ENCODE measurements around the gene PTPN1.
A peak's percentile ranks its signal among the peaks of the same experiment; 100 is the strongest.

The PTPN1 gene

GRCh38 chr20:50484271-50484976 is 25.8 kb upstream of the PTPN1 start:
- Histone ChIP-seq H3K4me3 (ENCODE audit: low read depth in 1 of 2, low read length in 1 of 2) (peak overlapping the region; percentile 73 to 87), H3K27me3 (no peaks in the 10 kb centered on the region), H3K4me1 (ENCODE audit: control insufficient read depth in 1 of 2, insufficient read depth in 1 of 2, low read depth in 1 of 2, low read length in 1 of 2) (peaks cover 20 to 21% of the 10 kb centered on the region in 2 experiments), H3K27ac (peak overlapping the region; percentile 90), H3K36me3 (no peaks in the 10 kb centered on the region), H3K9me3 (no peaks in the 10 kb centered on the region)
- no peak for TF ChIP-seq CTCF (IDR thresholded peaks at IDR 0.05)

- Histone ChIP-seq H3K27ac (no peak overlapping the region), H3K36me3 (no peaks in the 10 kb centered on the region), H3K4me1 (ENCODE audit: control insufficient read depth in 1 of 2, insufficient read depth in 1 of 2, low read depth in 1 of 2, low read length in 1 of 2) (peaks cover 20 to 21% of the 10 kb centered on the region in 2 experiments), H3K27me3 (no peaks in the 10 kb centered on the region), H3K9me3 (no peaks in the 10 kb centered on the region), H3K4me3 (ENCODE audit: low read depth in 1 of 2, low read length in 1 of 2) (no peak overlapping the region)
- no peak for TF ChIP-seq CTCF (IDR thresholded peaks at IDR 0.05)
These were observed 22.8 kb upstream of the PTPN1 start for GRCh38 chr20:50487397-50487796.

GRCh38 chr20:50488236-50488806 is 21.9 kb upstream of the PTPN1 start:
- Histone ChIP-seq H3K27ac (no peak overlapping the region), H3K9me3 (no peaks in the 10 kb centered on the region), H3K27me3 (no peaks in the 10 kb centered on the region), H3K4me3 (ENCODE audit: low read depth in 1 of 2, low read length in 1 of 2) (no peak overlapping the region), H3K36me3 (no peaks in the 10 kb centered on the region), H3K4me1 (ENCODE audit: control insufficient read depth in 1 of 2, insufficient read depth in 1 of 2, low read depth in 1 of 2, low read length in 1 of 2) (peaks cover 16 to 19% of the 10 kb centered on the region in 2 experiments)
- TF ChIP-seq CTCF (IDR thresholded peaks at IDR 0.05), result no peak

- Histone ChIP-seq H3K27ac (no peak overlapping the region), H3K9me3 (no peaks in the 10 kb centered on the region), H3K4me1 (ENCODE audit: control insufficient read depth in 1 of 2, insufficient read depth in 1 of 2, low read depth in 1 of 2, low read length in 1 of 2) (no peaks in the 10 kb centered on the region), H3K27me3 (no peaks in the 10 kb centered on the region), H3K36me3 (no peaks in the 10 kb centered on the region), H3K4me3 (ENCODE audit: low read depth in 1 of 2, low read length in 1 of 2) (no peak overlapping the region)
- no peak for TF ChIP-seq CTCF (IDR thresholded peaks at IDR 0.05)
These were observed 19.0 kb upstream of the PTPN1 start for GRCh38 chr20:50491168-50491567.

GRCh38 chr20:50491926-50492634 is 18.1 kb upstream of the PTPN1 start:
- Histone ChIP-seq H3K4me1 (ENCODE audit: control insufficient read depth in 1 of 2, insufficient read depth in 1 of 2, low read depth in 1 of 2, low read length in 1 of 2) (no peaks in the 10 kb centered on the region), H3K27me3 (no peaks in the 10 kb centered on the region), H3K27ac (no peak overlapping the region), H3K9me3 (no peaks in the 10 kb centered on the region), H3K4me3 (ENCODE audit: low read depth in 1 of 2, low read length in 1 of 2) (no peak overlapping the region), H3K36me3 (no peaks in the 10 kb centered on the region)
- no peak for TF ChIP-seq CTCF (IDR thresholded peaks at IDR 0.05)

All from neutrophil (primary cell).